COLO668 (cell line): ENCODE measurements around the gene LDHAL6A.
"Not testable (repeated sequence)": the region's sequence is repeated elsewhere in the genome, so short reads cannot be mapped to it uniquely, and the experiment has no call there.

Source experiments
- DNase-seq: peaks from one replicate; lab custom pipeline; 2025; ENCODE audit not compliant: unreplicated experiment; lab: John Stamatoyannopoulos, UW

Gene LDHAL6A

DNA sequence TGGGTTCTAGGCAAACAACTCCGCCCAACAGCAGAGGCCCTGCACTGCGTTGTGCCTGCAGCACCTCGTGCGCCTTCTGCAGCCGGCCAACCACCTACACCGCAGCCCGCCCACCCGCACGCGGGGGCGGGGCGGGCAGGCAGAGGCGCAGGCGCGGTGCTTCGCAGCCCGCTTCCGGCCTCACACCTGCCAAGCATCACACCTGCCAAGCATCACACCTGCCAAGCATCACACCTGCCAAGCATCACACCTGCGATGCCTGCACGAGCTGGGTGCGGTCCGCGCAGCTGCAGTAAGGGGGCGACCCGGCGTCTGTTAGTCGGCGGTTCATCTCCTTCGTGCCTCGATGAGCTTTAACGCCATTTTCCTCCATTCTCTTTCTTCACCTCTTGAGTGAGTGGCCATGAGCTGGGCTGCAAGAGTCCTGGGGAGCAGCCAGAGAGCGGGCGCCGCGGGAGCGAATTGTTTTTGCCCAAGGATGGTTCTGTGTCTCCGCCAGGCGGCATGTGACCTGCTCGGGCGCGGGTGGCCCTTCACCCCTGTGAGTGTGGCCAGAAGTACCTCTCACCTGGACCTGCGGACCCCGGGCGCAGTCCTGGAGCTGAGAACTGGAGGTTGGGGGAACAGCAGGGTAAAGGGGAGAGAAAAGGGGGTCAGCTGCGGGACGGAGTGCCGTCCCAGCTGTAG lies at the start of gene LDHAL6A:
Gene LDHAL6A (plus strand): TSS at position 171 of the 687 bp plus-strand sequence. CDS start 825 bp downstream, outside the sequence.
- DNase-seq: no peak

DNA sequence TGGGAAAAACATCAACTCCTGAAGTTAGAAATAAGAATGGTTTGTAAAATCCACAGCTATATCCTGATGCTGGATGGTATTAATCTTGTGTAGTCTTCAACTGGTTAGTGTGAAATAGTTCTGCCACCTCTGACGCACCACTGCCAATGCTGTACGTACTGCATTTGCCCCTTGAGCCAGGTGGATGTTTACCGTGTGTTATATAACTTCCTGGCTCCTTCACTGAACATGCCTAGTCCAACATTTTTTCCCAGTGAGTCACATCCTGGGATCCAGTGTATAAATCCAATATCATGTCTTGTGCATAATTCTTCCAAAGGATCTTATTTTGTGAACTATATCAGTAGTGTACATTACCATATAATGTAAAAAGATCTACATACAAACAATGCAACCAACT lies 48.3 kb upstream of the LDHAL6A start:
- not testable (repeated sequence) for DNase-seq

GRCh38 chr11:18408558-18409291 lies 46.9 kb upstream of the LDHAL6A start:
- no peak for DNase-seq

DNA sequence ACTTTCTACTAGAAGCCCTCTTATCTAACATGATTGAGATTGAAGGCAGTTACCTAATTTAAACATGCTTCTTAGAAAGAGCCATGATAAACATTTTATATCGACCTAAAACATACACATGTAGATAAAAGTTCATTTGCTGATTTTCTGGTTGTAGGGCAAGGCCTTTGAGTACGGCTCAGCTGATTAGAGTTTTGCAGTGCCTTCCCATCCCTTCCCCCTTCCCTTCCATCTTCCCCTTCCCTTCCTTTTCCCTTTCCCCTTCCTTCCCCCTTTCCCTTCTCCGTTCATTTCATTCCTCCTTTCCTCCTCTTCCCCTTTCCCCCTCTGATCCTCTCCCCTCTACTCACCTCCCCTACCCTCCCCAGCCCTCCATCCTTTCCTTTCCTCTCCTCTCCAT lies 39.2 kb upstream of the LDHAL6A start:
- no peak for DNase-seq

GRCh38 chr11:18419040-18419439 lies 36.6 kb upstream of the LDHAL6A start:
- no peak for DNase-seq

GRCh38 chr11:18420067-18420466 lies 35.6 kb upstream of the LDHAL6A start:
- DNase-seq: no peak

DNA sequence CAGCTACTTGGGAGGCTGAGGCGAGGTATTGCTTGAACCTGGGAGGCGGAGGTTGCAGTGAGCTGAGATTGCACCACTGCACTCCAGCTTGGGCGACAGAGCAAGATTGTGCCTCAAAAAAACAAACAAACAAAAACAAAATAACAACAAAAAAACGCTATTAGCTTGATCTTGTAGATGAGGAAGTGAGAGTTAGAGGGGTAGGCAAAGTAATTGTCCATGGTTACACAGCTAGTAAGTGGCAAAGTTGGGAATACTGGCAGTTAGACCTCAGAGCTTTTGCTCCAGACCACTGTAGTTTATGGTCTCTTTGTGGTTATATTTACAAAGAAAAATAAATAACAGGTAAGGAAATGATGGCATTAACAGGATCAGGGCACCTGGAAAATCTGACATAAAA lies 28.4 kb upstream of the LDHAL6A start:
- no peak for DNase-seq

DNA sequence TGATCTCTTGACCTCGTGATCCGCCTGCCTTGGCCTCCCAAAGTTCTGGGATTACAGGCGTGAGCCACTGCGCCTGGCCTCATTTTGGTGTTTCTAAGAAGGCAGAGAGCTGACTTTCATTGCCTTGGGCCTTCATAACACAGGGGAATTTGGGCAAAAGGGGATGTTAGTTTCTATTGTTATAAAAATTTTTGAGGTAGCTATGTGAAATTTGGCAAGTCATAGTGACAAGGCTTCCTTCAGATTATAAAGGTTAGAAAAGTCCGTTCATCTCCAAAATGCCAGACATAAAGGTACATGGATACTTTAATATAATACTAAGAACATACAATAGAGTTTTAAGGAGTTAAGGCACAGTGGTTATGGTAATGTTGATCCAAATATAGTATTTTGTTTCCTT lies 26.3 kb upstream of the LDHAL6A start:
- no peak for DNase-seq

DNA sequence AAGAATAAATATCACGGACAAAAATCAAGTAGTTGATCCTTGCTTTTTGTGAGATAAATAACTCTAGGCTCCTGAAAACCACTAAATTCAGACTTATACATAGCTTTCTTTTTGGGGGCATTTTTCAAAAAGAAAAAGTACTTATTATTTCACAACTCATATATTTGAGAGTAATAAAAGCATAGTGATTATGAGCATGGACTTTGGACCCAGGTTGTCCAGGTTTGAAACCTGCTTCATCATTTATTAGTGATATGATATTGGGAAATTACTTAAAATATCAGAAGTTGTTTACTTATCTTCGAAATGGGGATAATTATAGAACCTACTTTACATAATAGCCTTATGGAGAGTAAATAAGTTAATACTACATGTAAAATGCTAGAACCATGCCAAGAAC lies 17.0 kb upstream of the LDHAL6A start:
- DNase-seq: no peak

DNA sequence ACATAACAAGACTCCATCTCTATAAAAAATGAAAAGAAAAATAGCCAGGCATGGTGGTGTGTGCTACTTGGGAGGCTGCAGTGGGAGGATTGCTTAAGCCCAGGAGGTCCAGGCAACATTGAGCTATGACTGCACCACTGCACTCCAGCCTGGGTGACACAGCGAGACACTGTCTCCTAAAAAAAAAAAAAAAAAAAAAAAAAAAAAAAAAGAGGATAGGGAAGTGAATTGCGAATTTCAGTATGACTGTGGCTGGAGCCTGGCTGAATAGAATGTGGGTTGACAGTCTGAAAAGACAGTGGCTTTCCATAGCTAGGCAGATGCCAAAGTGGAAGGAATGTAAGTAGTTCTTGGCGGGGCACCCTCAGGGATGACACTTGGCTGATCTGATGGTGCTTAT lies 6.4 kb upstream of the LDHAL6A start:
- DNase-seq: no peak

- DNase-seq: no peak
Observed at GRCh38 chr11:18452927-18453326, 2.7 kb upstream of the LDHAL6A start.

DNA sequence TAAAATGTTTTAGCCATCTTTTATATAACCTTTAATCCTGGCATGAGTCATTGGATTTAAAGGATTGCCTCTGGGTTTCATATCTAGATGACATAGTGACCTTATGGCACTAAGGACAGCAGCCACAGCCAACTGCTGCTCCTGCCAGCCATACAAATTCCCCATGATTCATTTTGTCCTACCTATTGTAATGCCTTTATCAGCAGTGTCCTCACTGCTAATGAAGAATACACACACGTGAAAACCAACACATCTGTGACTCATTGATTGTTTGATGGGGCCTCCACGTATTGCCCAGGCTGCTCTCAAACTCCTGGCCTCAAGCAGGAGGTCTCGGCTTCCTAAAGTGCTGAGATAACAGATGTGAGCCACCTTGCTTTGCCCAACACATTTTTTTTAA lies 1.8 kb downstream of the LDHAL6A start:
- DNase-seq: no peak

DNA sequence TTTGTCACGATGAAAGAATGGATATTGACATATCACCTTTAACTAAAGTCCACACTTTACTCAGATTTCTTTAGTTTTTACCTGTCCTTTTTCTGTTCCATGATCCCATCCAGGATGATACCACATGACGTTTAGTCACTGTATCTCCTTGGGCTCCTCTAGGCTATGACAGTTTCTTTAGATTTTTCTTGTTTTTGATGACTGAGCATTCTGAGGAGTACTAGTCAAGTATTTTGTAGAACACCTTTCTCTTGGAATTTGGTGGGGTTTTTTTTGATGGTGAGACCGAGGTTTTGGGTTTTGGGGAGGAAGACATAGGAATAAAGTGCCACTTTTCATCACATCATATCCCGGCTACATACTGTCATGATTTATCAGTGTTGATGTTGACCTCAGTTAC lies 4.0 kb downstream of the LDHAL6A start:
- no peak for DNase-seq

DNA sequence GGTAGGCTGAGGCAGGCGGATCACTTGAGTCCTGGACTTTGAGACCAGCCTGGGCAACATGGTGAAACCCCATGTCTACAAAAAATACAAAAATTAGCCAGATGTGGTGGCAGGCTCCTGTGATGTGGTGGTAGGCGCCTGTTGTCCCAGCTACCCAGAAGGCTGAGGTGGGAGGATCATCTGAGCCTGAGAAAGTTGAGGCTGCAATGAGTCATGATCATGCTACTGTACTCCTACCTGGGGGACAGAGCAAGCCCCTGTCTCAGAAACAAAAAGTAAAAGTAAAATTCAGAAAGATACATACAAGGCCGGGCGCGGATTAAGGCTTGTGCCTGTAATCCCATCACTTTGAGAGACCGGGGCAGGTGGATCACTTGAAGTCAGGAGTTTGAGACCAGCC lies 6.3 kb downstream of the LDHAL6A start:
- no peak for DNase-seq

- DNase-seq: no peak
Observed at GRCh38 chr11:18463439-18463838, 7.8 kb downstream of the LDHAL6A start.

DNA sequence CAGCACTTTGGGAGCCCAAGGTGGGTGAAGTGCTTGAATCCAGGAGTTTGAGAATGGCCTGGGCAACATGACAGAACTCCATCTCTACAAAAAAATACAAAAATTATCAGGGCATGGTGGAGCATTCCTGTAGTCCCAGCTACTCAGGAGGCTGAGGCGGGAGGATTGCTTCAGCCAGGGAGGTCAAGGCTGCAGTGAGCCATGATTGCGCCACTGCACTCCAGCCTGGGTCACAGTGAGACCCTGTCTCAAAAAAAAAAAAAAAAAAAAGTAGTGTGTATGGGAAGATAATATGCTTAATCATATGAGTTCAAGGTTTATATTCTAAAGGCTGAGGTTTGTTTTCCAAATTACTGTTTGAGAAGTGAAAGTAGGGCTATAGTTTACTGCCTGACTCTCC lies 10.7 kb downstream of the LDHAL6A start:
- no peak for DNase-seq

DNA sequence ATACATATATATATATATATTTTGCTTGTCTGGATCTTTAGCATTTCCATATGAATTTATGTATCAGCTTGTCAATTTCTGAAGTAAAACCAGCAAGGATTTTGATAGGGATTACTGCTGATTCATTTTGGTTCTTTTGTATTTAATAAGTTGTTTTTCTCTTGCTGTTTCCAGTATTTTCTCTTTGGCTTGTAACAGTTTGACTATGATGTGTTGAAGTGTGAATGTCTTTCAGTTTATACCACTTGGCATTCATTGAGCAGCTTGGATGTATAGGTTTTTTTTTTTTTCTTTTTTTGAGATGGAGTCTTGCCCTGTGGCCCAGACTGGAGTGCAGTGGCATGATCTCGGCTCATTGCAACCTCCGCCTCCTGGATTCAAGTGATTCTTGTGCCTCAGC lies 12.4 kb downstream of the LDHAL6A start:
- no peak for DNase-seq

GRCh38 chr11:18468961-18469360 lies 13.3 kb downstream of the LDHAL6A start:
- no peak for DNase-seq

GRCh38 chr11:18471995-18472394 lies 16.3 kb downstream of the LDHAL6A start:
- DNase-seq: no peak

GRCh38 chr11:18472587-18472986 lies 16.9 kb downstream of the LDHAL6A start:
- no peak for DNase-seq

- DNase-seq: no peak
Observed at GRCh38 chr11:18479063-18479462, 23.4 kb downstream of the LDHAL6A start.

DNA sequence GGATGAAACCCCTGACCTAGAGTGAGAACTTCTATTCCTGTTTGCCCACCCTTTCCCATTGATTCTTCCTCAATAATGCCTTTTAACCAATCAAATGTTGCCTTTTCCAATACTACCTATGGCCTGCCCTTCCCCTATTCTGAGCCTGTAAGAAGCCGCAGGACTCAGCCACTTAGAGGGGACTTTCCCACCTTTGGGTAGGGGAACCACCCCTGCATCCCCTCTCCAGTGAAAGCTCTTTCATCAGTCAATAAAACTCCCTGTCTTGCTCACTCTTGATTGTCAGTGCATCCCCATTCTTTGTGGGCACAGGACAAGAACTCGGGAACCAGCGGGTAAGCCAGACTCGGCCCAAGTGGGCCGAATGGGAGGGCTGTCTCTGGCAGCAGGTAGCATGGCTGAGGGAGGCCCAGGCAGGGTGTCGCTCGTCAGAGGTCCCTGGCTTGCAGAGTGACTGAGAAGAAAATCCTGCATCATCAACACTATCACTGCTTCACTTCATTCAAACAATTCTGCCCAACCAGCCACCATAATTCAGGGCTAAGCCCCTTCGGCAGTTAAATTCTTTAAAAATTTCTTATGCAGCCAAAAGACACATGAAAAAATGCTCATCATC lies 30.4 kb downstream of the LDHAL6A start:
- DNase-seq: no peak
